GM12878 (cell line): ENCODE results near the gene MAST4. TPM values are rescaled to one million over a fixed set of nuclear protein-coding genes. Genes with fewer than 3 reads are reported as not detected.

ENCODE experiments used
- ATAC-seq: fragments of 200-7000 bp; cut with Tn5 transposase; 3 replicates; pipeline ENCODE4 v1.9.1; 2020; ENCODE audit warnings: mild to moderate bottlenecking, moderate library complexity
- BruUV-seq: library from RNA; stranded (reverse); fragments of 400-500 nt; replicated peaks from 2 replicates; lab custom pipeline; 2021; lab: Mats Ljungman, UMichigan
- CTCF ChIA-PET: fragments of 300-600 bp; sonication (Branson Sonifier 250); formaldehyde crosslinking; extraction: SDS; loops from one replicate; lab custom pipeline; 2021; ENCODE audit warnings: inconsistent platforms; lab: Yijun Ruan, JAX
- POLR2A ChIA-PET: fragments of 350-600 bp; formaldehyde crosslinking; extraction: SDS; loops from one replicate; lab custom pipeline; 2021; ENCODE audit warnings: inconsistent platforms; lab: Charles Lee
- RAD21 ChIA-PET: fragments of 300-600 bp; sonication (Branson Sonifier 250); formaldehyde crosslinking; loops from one replicate; lab custom pipeline; 2023; ENCODE audit warnings: antibody characterized with exemption; ENCODE audit not compliant: unreplicated experiment; lab: Charles Lee
- SMC1A ChIA-PET: fragments of 300-600 bp; sonication (Branson Sonifier 250); formaldehyde crosslinking; loops from one replicate; lab custom pipeline; 2023; ENCODE audit not compliant: unreplicated experiment, uncharacterized antibody; lab: Charles Lee
- DNase-seq: peaks from one replicate; pipeline ENCODE4 v3.0.0-alpha.2; 2011; ENCODE audit warnings: low read depth, low spot score
- FAIRE-seq: peaks from 3 replicates; lab custom pipeline; 2011; peaks lifted over from hg19 to GRCh38; lab: Jason Lieb, UNC
- H2AFZ ChIP-seq: 2 replicates; pipeline ENCODE4 v1.6.0; 2011; ENCODE audit warnings: low read depth, low read length, control low read depth; ENCODE audit not compliant: control insufficient read depth
- H3K27ac ChIP-seq: 2 replicates; pipeline ENCODE4 v1.5.1; 2011; ENCODE audit warnings: control low read depth; ENCODE audit not compliant: control insufficient read depth, insufficient read depth
- H3K27me3 ChIP-seq, 2 experiments: replicated peaks in 1 of 2; 2 replicates each; pipeline versions ENCODE4 v1.6.0 to v1.6.1; 2011; ENCODE audit warnings: low read length in 1 of 2; ENCODE audit not compliant: control insufficient read depth in 2 of 2, insufficient read depth in 2 of 2
- H3K36me3 ChIP-seq, 2 experiments: 2 replicates each; pipeline ENCODE4 v1.5.1; 2011; ENCODE audit warnings: low read length in 1 of 2; ENCODE audit not compliant: control insufficient read depth in 2 of 2, insufficient read depth in 2 of 2
- H3K4me1 ChIP-seq: 2 replicates; pipeline ENCODE4 v1.6.1; 2011; ENCODE audit warnings: mild to moderate bottlenecking, low read length, moderate library complexity, mixed read lengths; ENCODE audit not compliant: control insufficient read depth, insufficient read depth
- H3K4me2 ChIP-seq: 2 replicates; pipeline ENCODE4 v1.6.0; 2011; ENCODE audit warnings: control low read depth; ENCODE audit not compliant: control insufficient read depth, insufficient read depth
- H3K4me3 ChIP-seq: fragments of 200-600 bp; sonication (generic); 2 replicates; pipeline ENCODE4 v1.5.1; 2016
- H3K79me2 ChIP-seq: 2 replicates; pipeline ENCODE4 v1.6.0; 2011; ENCODE audit warnings: low read length; ENCODE audit not compliant: control insufficient read depth, insufficient read depth
- H3K9ac ChIP-seq: 2 replicates; pipeline ENCODE4 v1.8.0; 2011; ENCODE audit warnings: low read length, control low read depth, mixed read lengths; ENCODE audit not compliant: control insufficient read depth, insufficient read depth
- H3K9me3 ChIP-seq: replicated peaks from 3 replicates; pipeline ENCODE4 v1.5.1; 2011; ENCODE audit warnings: mild to moderate bottlenecking, low read length; ENCODE audit not compliant: control insufficient read depth, insufficient read depth
- H4K20me1 ChIP-seq: 2 replicates; pipeline ENCODE4 v1.6.0; 2011; ENCODE audit not compliant: control insufficient read depth, insufficient read depth
- EED ChIP-seq: sonication (generic); IDR thresholded peaks from 2 replicates; pipeline ENCODE4 v1.6.1; 2016; ENCODE audit warnings: antibody characterized with exemption, low read depth
- EGR1 ChIP-seq, 2 experiments: IDR thresholded peaks; 1 replicate in 1 of 2; 2 replicates in 1 of 2; pipeline ENCODE4 v1.6.1; 2011 to 2012; ENCODE audit warnings: low read depth in 2 of 2, low read length in 2 of 2, borderline replicate concordance in 1 of 2, mild to moderate bottlenecking in 1 of 2, moderate library complexity in 1 of 2
- FOXM1 ChIP-seq: IDR thresholded peaks from 2 replicates; pipeline ENCODE4 v1.6.1; 2012; ENCODE audit warnings: low read depth, mild to moderate bottlenecking, inconsistent platforms, low read length, moderate library complexity
- IKZF1 ChIP-seq: fragments of 450-650 bp; conservative IDR thresholded peaks from 2 replicates; pipeline ENCODE4 v1.6.1; 2017; ENCODE audit warnings: antibody characterized with exemption, mild to moderate bottlenecking
- KAT2A ChIP-seq: conservative IDR thresholded peaks from 2 replicates; pipeline ENCODE4 v1.6.1; 2011; ENCODE audit warnings: low read depth, low read length; ENCODE audit not compliant: control insufficient read depth
- KDM1A ChIP-seq: fragments of 200-600 bp; sonication (generic); IDR thresholded peaks from 2 replicates; pipeline ENCODE4 v1.6.1; 2016; ENCODE audit warnings: borderline replicate concordance
- NRF1 ChIP-seq: conservative IDR thresholded peaks from 2 replicates; pipeline ENCODE4 v1.6.1; 2011; ENCODE audit warnings: mild to moderate bottlenecking, low read depth, low read length, improper control_type of control experiment
- ZNF622 ChIP-seq: fragments of 450-650 bp; IDR thresholded peaks from 2 replicates; pipeline ENCODE4 v1.6.1; 2017; ENCODE audit warnings: mild to moderate bottlenecking, inconsistent platforms
- WGBS: methylation state at CpG from one replicate; pipeline ENCODE4 v1.1.6; 2016; ENCODE audit warnings: low lambda C conversion rate; ENCODE audit not compliant: insufficient replicate concordance, insufficient coverage; ENCODE audit errors: missing lambda C conversion rate; 5-methylcytosine and 5-hydroxymethylcytosine counted together
- in situ Hi-C: fragments of 300-500 bp; cut with MboI; formaldehyde crosslinking; loops from 9 replicates; pipeline ENCODE4 v1.14.3; 2018; ENCODE audit warnings: mixed read lengths
- intact Hi-C: fragments of 100-400 bp; cut with micrococcal nuclease; formaldehyde crosslinking; loops from one replicate; pipeline ENCODE4 v1.14.2; 2022; ENCODE audit not compliant: unreplicated experiment
- polyA plus RNA-seq, 11 experiments: library from polyadenylated mRNA; depleted of rRNA in 4 of 11; unstranded in 6 of 11; stranded (reverse) in 5 of 11; fragments of >200 nt; fragmentation: Nextera tagmentation in 4 of 11; fragmentation: Illumina TruSeq in 1 of 11; extraction: Ambion mirVana in 4 of 11; extraction: Trizol in 1 of 11; gene quantifications; 1 replicate in 1 of 11; 2 replicates in 10 of 11; pipeline versions ENCODE4 v1.2.1 to v1.2.3, GENCODE V29; 2011 to 2016; ENCODE audit warnings: inconsistent platforms in 2 of 11, missing spikeins in 2 of 11, low read depth in 1 of 11
- total RNA-seq, 4 experiments: library from RNA; depleted of rRNA in 3 of 4; stranded (reverse); fragments of >200 nt in 3 of 4; fragmentation: Illumina TruSeq in 1 of 4; extraction: Trizol in 1 of 4; gene quantifications; 2 replicates each; pipeline versions ENCODE4 v1.2.1 to v1.2.3, GENCODE V29; 2013 to 2021
- TF ChIP-seq, protein P1 (sequence below): fragments of 450-650 bp; IDR thresholded peaks from 2 replicates; pipeline ENCODE4 v1.6.1; 2014; ENCODE audit warnings: mild to moderate bottlenecking
- TF ChIP-seq, protein P2 (sequence below): IDR thresholded peaks from 2 replicates; pipeline ENCODE4 v1.6.1; 2012; ENCODE audit warnings: low read depth, low read length, improper control_type of control experiment
- TF ChIP-seq, protein P3 (sequence below): IDR thresholded peaks from 2 replicates; pipeline ENCODE4 v1.6.1; 2012; ENCODE audit warnings: low read depth, low read length, improper control_type of control experiment

MAST4 gene
- total and polyA plus RNA-seq, 10 of the 15 experiments (the other 5 are each of a cell fraction or from before 2014, with no cell fraction given): 0.02 to 1.6 (median 0.29) TPM; not detected in 1

DNA sequence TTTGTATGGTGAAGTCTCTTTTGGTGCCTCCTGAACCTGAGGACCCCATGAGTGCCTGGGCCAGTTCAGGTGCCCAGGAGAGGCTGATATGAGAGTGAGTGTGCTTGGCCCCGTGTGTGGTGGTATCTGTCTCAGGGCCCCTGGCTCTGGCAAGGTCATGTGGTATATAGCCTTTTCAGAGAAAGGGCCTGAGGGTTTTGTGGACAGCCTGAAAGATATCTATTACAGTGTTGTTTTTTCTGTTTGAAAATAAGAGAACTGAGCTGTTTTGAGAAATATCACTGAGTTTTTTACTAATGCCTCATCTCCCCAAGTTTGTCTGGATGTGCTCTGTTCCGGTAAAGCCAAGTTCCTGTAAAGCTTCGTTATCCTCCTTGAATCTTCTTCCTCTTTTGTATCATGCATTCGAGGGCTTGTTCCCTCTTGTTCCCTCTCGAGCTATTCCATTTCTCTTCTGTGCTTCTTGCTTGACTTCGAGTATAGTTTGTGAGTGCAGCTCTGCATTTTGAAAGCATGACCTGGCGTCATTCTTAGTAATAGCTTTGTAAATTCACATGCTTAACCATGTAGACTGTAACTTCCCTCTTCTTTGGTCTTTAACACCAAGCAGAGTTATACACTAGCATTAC is 122.3 kb downstream of the MAST4 start:
- DNase-seq (no peak), ATAC-seq (no peak)
- ChIA-PET SMC1A (no interaction called here), POLR2A (no interaction called here)
- H4K20me1 ChIP-seq: no peaks in the 10 kb centered on the region
- intact Hi-C loops: no loop called here
- no TSS peak for BruUV-seq
- H3K36me3 ChIP-seq: no peaks in the 10 kb centered on the region
- H3K79me2 ChIP-seq: no peaks in the 10 kb centered on the region
- no peak for TF ChIP-seq EGR1 (IDR thresholded peaks at IDR 0.05; ENCODE audit: borderline replicate concordance in 1 of 2, low read depth in 2 of 2, low read length in 2 of 2)
- TF ChIP-seq, protein P1, sequence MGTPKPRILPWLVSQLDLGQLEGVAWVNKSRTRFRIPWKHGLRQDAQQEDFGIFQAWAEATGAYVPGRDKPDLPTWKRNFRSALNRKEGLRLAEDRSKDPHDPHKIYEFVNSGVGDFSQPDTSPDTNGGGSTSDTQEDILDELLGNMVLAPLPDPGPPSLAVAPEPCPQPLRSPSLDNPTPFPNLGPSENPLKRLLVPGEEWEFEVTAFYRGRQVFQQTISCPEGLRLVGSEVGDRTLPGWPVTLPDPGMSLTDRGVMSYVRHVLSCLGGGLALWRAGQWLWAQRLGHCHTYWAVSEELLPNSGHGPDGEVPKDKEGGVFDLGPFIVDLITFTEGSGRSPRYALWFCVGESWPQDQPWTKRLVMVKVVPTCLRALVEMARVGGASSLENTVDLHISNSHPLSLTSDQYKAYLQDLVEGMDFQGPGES: no peak
- TF ChIP-seq NRF1: no peak
- TF ChIP-seq, all 136 proteins: peak for 0
- 16% methylated on average over 7 of the region's 7 CpGs for WGBS
- ChIA-PET RAD21 (interaction anchor here (1.0 kb wide), 1 partner anchor 412 kb away, joined by 3 read pairs; no protein-coding TSS in a partner anchor), CTCF (no interaction called here)
- H3K4me2 ChIP-seq: no peak overlapping the region
- H3K4me3 ChIP-seq: no peak overlapping the region
- H3K27me3 ChIP-seq: no peaks in the 10 kb centered on the region; a peak in 1 of 4 replicates
- FAIRE-seq: no peak
- in situ Hi-C loops: no loop called here
- no peaks in the 10 kb centered on the region for H3K4me1 ChIP-seq
- no peak overlapping the region for H3K27ac ChIP-seq
- H2AFZ ChIP-seq: no peak overlapping the region
- H3K9me3 ChIP-seq: no peaks in the 10 kb centered on the region
- no peak overlapping the region for H3K9ac ChIP-seq

DNA sequence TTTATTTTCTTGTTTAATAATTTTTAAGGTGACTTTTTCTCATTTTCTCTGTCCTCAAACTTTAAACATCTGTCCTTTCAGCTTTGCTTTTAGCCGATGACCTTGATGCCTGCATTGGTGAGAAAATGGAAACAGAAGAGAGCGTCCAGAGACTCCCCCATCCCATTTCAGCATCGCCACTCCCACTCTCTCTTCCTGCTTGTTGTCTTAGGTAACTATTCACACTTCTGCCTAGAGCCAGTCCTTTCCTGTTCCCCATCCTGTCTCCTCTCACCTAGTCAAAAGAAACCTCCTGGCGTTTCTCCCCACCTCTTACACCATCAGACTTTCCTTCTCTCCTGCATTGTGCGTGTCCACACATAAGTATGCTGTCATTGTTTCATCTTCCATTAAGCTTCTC is 124.6 kb downstream of the MAST4 start:
- Histone ChIP-seq H2AFZ (no peak overlapping the region), H3K4me3 (no peak overlapping the region), H4K20me1 (no peaks in the 10 kb centered on the region), H3K4me1 (no peaks in the 10 kb centered on the region), H3K36me3 (no peaks in the 10 kb centered on the region), H3K27me3 (no peaks in the 10 kb centered on the region), H3K4me2 (no peak overlapping the region), H3K79me2 (no peaks in the 10 kb centered on the region), H3K27ac (no peak overlapping the region), H3K9ac (no peak overlapping the region), H3K9me3 (no peaks in the 10 kb centered on the region)
- ChIA-PET SMC1A (interaction anchor here (1.4 kb wide), 1 partner anchor 9 kb away, joined by 4 read pairs; no protein-coding TSS in a partner anchor), CTCF (interaction anchor here (0.6 kb wide), 1 partner anchor 455 kb away, joined by 3 read pairs; no protein-coding TSS in a partner anchor), POLR2A (no interaction called here), RAD21 (no interaction called here)
- no peak for DNase-seq
- FAIRE-seq: no peak
- BruUV-seq: no TSS peak
- ATAC-seq: no peak
- intact Hi-C loops (no loop called here), in situ Hi-C loops (no loop called here)
- 65% methylated on average over 5 of the region's 5 CpGs for WGBS
- TF ChIP-seq IKZF1: no peak
- TF ChIP-seq FOXM1: no peak
- no peak for TF ChIP-seq ZNF622
- TF ChIP-seq, protein P2, sequence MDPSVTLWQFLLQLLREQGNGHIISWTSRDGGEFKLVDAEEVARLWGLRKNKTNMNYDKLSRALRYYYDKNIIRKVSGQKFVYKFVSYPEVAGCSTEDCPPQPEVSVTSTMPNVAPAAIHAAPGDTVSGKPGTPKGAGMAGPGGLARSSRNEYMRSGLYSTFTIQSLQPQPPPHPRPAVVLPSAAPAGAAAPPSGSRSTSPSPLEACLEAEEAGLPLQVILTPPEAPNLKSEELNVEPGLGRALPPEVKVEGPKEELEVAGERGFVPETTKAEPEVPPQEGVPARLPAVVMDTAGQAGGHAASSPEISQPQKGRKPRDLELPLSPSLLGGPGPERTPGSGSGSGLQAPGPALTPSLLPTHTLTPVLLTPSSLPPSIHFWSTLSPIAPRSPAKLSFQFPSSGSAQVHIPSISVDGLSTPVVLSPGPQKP: no peak
- TF ChIP-seq, protein P3, sequence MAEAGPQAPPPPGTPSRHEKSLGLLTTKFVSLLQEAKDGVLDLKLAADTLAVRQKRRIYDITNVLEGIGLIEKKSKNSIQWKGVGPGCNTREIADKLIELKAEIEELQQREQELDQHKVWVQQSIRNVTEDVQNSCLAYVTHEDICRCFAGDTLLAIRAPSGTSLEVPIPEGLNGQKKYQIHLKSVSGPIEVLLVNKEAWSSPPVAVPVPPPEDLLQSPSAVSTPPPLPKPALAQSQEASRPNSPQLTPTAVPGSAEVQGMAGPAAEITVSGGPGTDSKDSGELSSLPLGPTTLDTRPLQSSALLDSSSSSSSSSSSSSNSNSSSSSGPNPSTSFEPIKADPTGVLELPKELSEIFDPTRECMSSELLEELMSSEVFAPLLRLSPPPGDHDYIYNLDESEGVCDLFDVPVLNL: no peak
- no peak for TF ChIP-seq KDM1A
- no peak for TF ChIP-seq KAT2A
- TF ChIP-seq EED: no peak
